HepG2 (cell line): ENCODE measurements around the gene NEK3. TPM values are rescaled to one million over a fixed set of nuclear protein-coding genes. Genes with fewer than 3 reads are reported as not detected.

Experiments used
- ARNT ChIP-seq: fragments of 450-650 bp; IDR thresholded peaks from 2 replicates; pipeline ENCODE4 v1.6.1; 2017
- BRF2 ChIP-seq: sonication (generic); formaldehyde crosslinking; IDR thresholded peaks from 2 replicates; pipeline ENCODE4 v1.8.1; 2022; ENCODE audit warnings: mild to moderate bottlenecking, missing genetic modification reagents
- DDIT3 ChIP-seq: sonication (generic); formaldehyde crosslinking; IDR thresholded peaks from 2 replicates; pipeline ENCODE4 v1.4.0; 2020; ENCODE audit warnings: mild to moderate bottlenecking, missing genetic modification reagents
- EP300 ChIP-seq, 3 experiments: sonication (generic) in 1 of 3; formaldehyde crosslinking in 1 of 3; IDR thresholded peaks; 2 replicates each; pipeline versions ENCODE4 v1.5.1 to v1.6.1; 2011 to 2020; ENCODE audit warnings: low read depth in 2 of 3, low read length in 2 of 3, borderline replicate concordance in 1 of 3, improper control_type of control experiment in 1 of 3, mild to moderate bottlenecking in 1 of 3, missing genetic modification reagents in 1 of 3, moderate library complexity in 1 of 3
- FOXJ3 ChIP-seq: sonication (generic); formaldehyde crosslinking; IDR thresholded peaks from 2 replicates; pipeline ENCODE4 v1.4.0; 2020; ENCODE audit warnings: missing genetic modification reagents, mild to moderate bottlenecking, borderline replicate concordance
- FOXP4 ChIP-seq: sonication (generic); formaldehyde crosslinking; IDR thresholded peaks from 2 replicates; pipeline ENCODE4 v1.4.0; 2020; ENCODE audit warnings: missing genetic modification reagents
- GATAD2A ChIP-seq: IDR thresholded peaks from 2 replicates; pipeline ENCODE4 v1.6.1; 2016
- GLI4 ChIP-seq: sonication (generic); formaldehyde crosslinking; IDR thresholded peaks from 2 replicates; pipeline ENCODE4 v1.5.1; 2020; ENCODE audit warnings: missing genetic modification reagents, mild to moderate bottlenecking, moderate library complexity, borderline replicate concordance
- HNF4G ChIP-seq, 2 experiments: sonication (generic) in 1 of 2; formaldehyde crosslinking in 1 of 2; IDR thresholded peaks; 2 replicates each; pipeline versions ENCODE4 v1.4.0 to v1.6.1; 2011 to 2020; ENCODE audit warnings: borderline replicate concordance in 2 of 2, low read depth in 2 of 2, mild to moderate bottlenecking in 2 of 2, low read length in 1 of 2, missing genetic modification reagents in 1 of 2, moderate library complexity in 1 of 2
- IKZF4 ChIP-seq: sonication (generic); formaldehyde crosslinking; IDR thresholded peaks from 2 replicates; pipeline ENCODE4 v1.5.1; 2020; ENCODE audit warnings: borderline replicate concordance, mild to moderate bottlenecking, low read depth, missing genetic modification reagents; ENCODE audit errors: not compliant biosample characterization
- IKZF5 ChIP-seq: IDR thresholded peaks from 2 replicates; pipeline ENCODE4 v1.6.1; 2018; ENCODE audit warnings: missing genetic modification reagents, mild to moderate bottlenecking, missing compliant biosample characterization
- KLF16 ChIP-seq, 2 experiments: sonication (generic) in 1 of 2; formaldehyde crosslinking in 1 of 2; IDR thresholded peaks; 2 replicates each; pipeline versions ENCODE4 v1.6.1 to v1.8.0; 2016 to 2023; ENCODE audit warnings: missing genetic modification reagents in 2 of 2, missing compliant biosample characterization in 1 of 2
- SNAPC2 ChIP-seq: sonication (generic); formaldehyde crosslinking; IDR thresholded peaks from 2 replicates; pipeline ENCODE4 v1.8.1; 2022; ENCODE audit warnings: mild to moderate bottlenecking, missing genetic modification reagents
- SOX5 ChIP-seq: IDR thresholded peaks from 2 replicates; pipeline ENCODE4 v1.6.1; 2016; ENCODE audit warnings: borderline replicate concordance
- ZBTB20 ChIP-seq: sonication (generic); formaldehyde crosslinking; IDR thresholded peaks from 2 replicates; pipeline ENCODE4 v1.8.1; 2023; ENCODE audit warnings: missing genetic modification reagents, low read depth, mild to moderate bottlenecking, borderline replicate concordance
- ZKSCAN5 ChIP-seq: sonication (generic); formaldehyde crosslinking; IDR thresholded peaks from 2 replicates; pipeline ENCODE4 v1.5.1; 2020; ENCODE audit warnings: mild to moderate bottlenecking, missing genetic modification reagents
- ZNF432 ChIP-seq: sonication (generic); formaldehyde crosslinking; IDR thresholded peaks from 2 replicates; pipeline ENCODE4 v1.5.0; 2020; ENCODE audit warnings: missing genetic modification reagents, mild to moderate bottlenecking, borderline replicate concordance
- ZNF557 ChIP-seq: sonication (generic); formaldehyde crosslinking; IDR thresholded peaks from 2 replicates; pipeline ENCODE4 v1.4.0; 2020; ENCODE audit warnings: missing genetic modification reagents
- ZNF670 ChIP-seq: sonication (generic); formaldehyde crosslinking; IDR thresholded peaks from 2 replicates; pipeline ENCODE4 v1.8.0; 2022; ENCODE audit warnings: mild to moderate bottlenecking, missing genetic modification reagents, borderline replicate concordance
- ZNF768 ChIP-seq: sonication (generic); formaldehyde crosslinking; IDR thresholded peaks from 2 replicates; pipeline ENCODE4 v1.4.0; 2020; ENCODE audit warnings: missing genetic modification reagents
- ZNF776 ChIP-seq: sonication (generic); formaldehyde crosslinking; IDR thresholded peaks from 2 replicates; pipeline ENCODE4 v1.4.0; 2020; ENCODE audit warnings: mild to moderate bottlenecking, missing genetic modification reagents
- polyA plus RNA-seq, 8 experiments: library from polyadenylated mRNA; depleted of rRNA in 3 of 8; stranded (reverse) in 7 of 8; unstranded in 1 of 8; fragments of >200 nt; fragmentation: Illumina TruSeq in 4 of 8; extraction: Trizol in 4 of 8; gene quantifications; 2 replicates each; pipeline versions ENCODE4 v1.2.1 to v1.2.3, GENCODE V29; 2011 to 2016; ENCODE audit warnings: low read depth in 4 of 8, missing spikeins in 1 of 8, mixed read lengths in 1 of 8; ENCODE audit not compliant: insufficient read depth in 1 of 8
- total RNA-seq, 5 experiments: library from RNA; depleted of rRNA; stranded (reverse); fragments of >200 nt; fragmentation: Illumina TruSeq; extraction: Trizol; gene quantifications; 2 replicates each; pipeline ENCODE4 v1.2.3, GENCODE V29; 2016; ENCODE audit warnings: low read depth in 1 of 5

Gene NEK3
- total and polyA plus RNA-seq, 2 of the 13 experiments (the other 11 are each of a cell fraction or from before 2014, with no cell fraction given) = 36.7 to 68.2 TPM

- no peak for TF ChIP-seq ZNF768
- no peak for TF ChIP-seq ZNF776 (CRISPR knock-in tag)
- no peak for TF ChIP-seq GLI4 (CRISPR knock-in tag)
- TF ChIP-seq DDIT3 = peak; percentile 94; the same call in 1 of the 2 replicates
- TF ChIP-seq IKZF4 (CRISPR knock-in tag) = no peak
- 0 out of 4 replicates have a peak, but pooled peaks of 1 of the 2 experiments have one; percentile 50 for TF ChIP-seq KLF16 (CRISPR knock-in tag; IDR thresholded peaks at IDR 0.05)
- TF ChIP-seq ZKSCAN5 (CRISPR knock-in tag) = no peak
- TF ChIP-seq BRF2 (CRISPR knock-in tag) = no peak
- TF ChIP-seq ZNF432 (CRISPR knock-in tag) = no peak
- peak in 1 of 2 experiments; percentile 70; a peak in 2 of 4 replicates for TF ChIP-seq EP300 (IDR thresholded peaks at IDR 0.05; ENCODE audit: low read depth in 2 of 2, low read length in 2 of 2)
- TF ChIP-seq EP300 (CRISPR knock-in tag; IDR thresholded peaks at IDR 0.05; ENCODE audit: borderline replicate concordance) = no peak
- TF ChIP-seq ZNF557 = no peak
- TF ChIP-seq ARNT = no peak
- TF ChIP-seq FOXJ3 (CRISPR knock-in tag) = peak; percentile 34; the same call in 1 of the 2 replicates
- no peak for TF ChIP-seq IKZF5
- TF ChIP-seq SNAPC2 = no peak
- TF ChIP-seq SOX5 (CRISPR knock-in tag) = peak; percentile 91
- peak; percentile 95 for TF ChIP-seq GATAD2A (CRISPR knock-in tag)
- TF ChIP-seq ZNF670 (CRISPR knock-in tag) = no peak
- no peak for TF ChIP-seq HNF4G (IDR thresholded peaks at IDR 0.05; ENCODE audit: borderline replicate concordance, low read depth, low read length)
- TF ChIP-seq HNF4G (CRISPR knock-in tag; IDR thresholded peaks at IDR 0.05; ENCODE audit: borderline replicate concordance, low read depth) = no peak
- TF ChIP-seq FOXP4 (CRISPR knock-in tag) = peak; percentile 69
- no peak for TF ChIP-seq ZBTB20 (CRISPR knock-in tag)
Measured at GRCh38 chr13:52104624-52105023, 54.8 kb downstream of the NEK3 start (continued).
